B cell (primary cell): ENCODE data around the gene GMCL1. TPM values are rescaled to one million over a fixed set of nuclear protein-coding genes. Genes with fewer than 3 reads are reported as not detected.

Experiments used
- ATAC-seq: fragments of 200-7000 bp; cut with Tn5 transposase; one replicate; pipeline ENCODE4 v1.10.0; 2021; ENCODE audit warnings: low read depth, mild to moderate bottlenecking, moderate number of reproducible peaks, moderate library complexity
- CTCF ChIA-PET: fragments of 350-600 bp; sonication (Branson Sonifier 250); formaldehyde crosslinking; loops from one replicate; lab custom pipeline; 2021; ENCODE audit warnings: antibody characterized with exemption, inconsistent platforms; lab: Charles Lee
- POLR2A ChIA-PET: fragments of 350-600 bp; sonication (Branson Sonifier 250); formaldehyde crosslinking; loops from one replicate; lab custom pipeline; 2021; ENCODE audit warnings: antibody characterized with exemption; lab: Charles Lee
- DNase-seq: peaks from one replicate; pipeline ENCODE4 v3.0.0; 2013
- H2AFZ ChIP-seq: 2 replicates; pipeline ENCODE4 v1.6.1; 2012; ENCODE audit warnings: mild to moderate bottlenecking, low read depth, low read length; ENCODE audit not compliant: insufficient read depth, poor library complexity, severe bottlenecking
- H3K27ac ChIP-seq, 2 donors: 1 replicate in 1 of 2; 2 replicates in 1 of 2; pipeline ENCODE4 v1.5.1; 2012 to 2013; ENCODE audit warnings: low read length in 2 of 2, mild to moderate bottlenecking in 2 of 2, moderate library complexity in 1 of 2
- H3K27me3 ChIP-seq, 4 experiments: fragments of 200-600 bp in 1 of 4; sonication (generic) in 1 of 4; replicated peaks in 1 of 4; 1 replicate in 2 of 4; 2 replicates in 2 of 4; pipeline versions ENCODE4 v1.6.1 to v1.7.0; 2013 to 2016; ENCODE audit warnings: low read length in 3 of 4, mild to moderate bottlenecking in 2 of 4, mixed read lengths in 1 of 4, moderate library complexity in 1 of 4; ENCODE audit not compliant: insufficient read depth in 4 of 4, control insufficient read depth in 3 of 4; ENCODE audit errors: control extremely low read depth in 1 of 4
- H3K36me3 ChIP-seq, 2 experiments: replicated peaks in 1 of 2; 1 replicate in 1 of 2; 2 replicates in 1 of 2; pipeline versions ENCODE4 v1.6.1 to v1.7.1; 2013; ENCODE audit warnings: low read length in 1 of 2; ENCODE audit not compliant: insufficient read depth in 2 of 2, control insufficient read depth in 1 of 2; ENCODE audit errors: control extremely low read depth in 1 of 2, extremely low read depth in 1 of 2
- H3K4me1 ChIP-seq, 2 donors: fragments of 200-600 bp in 1 of 2; sonication (generic) in 1 of 2; 1 replicate in 1 of 2; 2 replicates in 1 of 2; pipeline versions ENCODE4 v1.5.1 to v1.6.1; 2013 to 2017; ENCODE audit warnings: low read length in 2 of 2; ENCODE audit not compliant: control insufficient read depth in 2 of 2, insufficient read depth in 2 of 2
- H3K4me2 ChIP-seq: replicated peaks from 2 replicates; pipeline ENCODE3; 2012; ENCODE audit warnings: mild to moderate bottlenecking, low read depth, low read length; ENCODE audit not compliant: poor library complexity, severe bottlenecking
- H3K4me3 ChIP-seq, 5 experiments: fragments of 200-600 bp in 1 of 5; sonication (generic) in 1 of 5; 1 replicate in 3 of 5; 2 replicates in 2 of 5; pipeline versions ENCODE4 v1.5.1 to v1.7.0; 2011 to 2016; ENCODE audit warnings: low read length in 4 of 5, mild to moderate bottlenecking in 4 of 5, low read depth in 2 of 5, control low read depth in 1 of 5, moderate library complexity in 1 of 5; ENCODE audit not compliant: insufficient read depth in 1 of 5; ENCODE audit errors: control extremely low read depth in 1 of 5, extremely low read depth in 1 of 5
- H3K79me2 ChIP-seq: fragments of 200-600 bp; sonication (generic); one replicate; pipeline ENCODE4 v1.6.0; 2016; ENCODE audit warnings: low read length; ENCODE audit not compliant: control insufficient read depth, insufficient read depth
- H3K9ac ChIP-seq: fragments of 200-600 bp; sonication (generic); 2 replicates; pipeline ENCODE4 v1.6.1; 2017; ENCODE audit warnings: mild to moderate bottlenecking, low read length, moderate library complexity
- H3K9me3 ChIP-seq, 3 donors: one replicate each; pipeline versions ENCODE4 v1.6.1 to v1.7.1; 2013; ENCODE audit warnings: low read length in 2 of 3; ENCODE audit not compliant: control insufficient read depth in 2 of 3, insufficient read depth in 1 of 3; ENCODE audit errors: control extremely low read depth in 1 of 3
- H4K20me1 ChIP-seq: 2 replicates; pipeline ENCODE4 v1.6.0; 2012; ENCODE audit warnings: mild to moderate bottlenecking, low read length; ENCODE audit not compliant: insufficient read depth, control insufficient read depth, poor library complexity, severe bottlenecking
- H3K27ac Mint-ChIP-seq: one replicate; pipeline ENCODE4 v1.8.0; 2021; ENCODE audit warnings: mixed read lengths
- H3K27me3 Mint-ChIP-seq: one replicate; pipeline ENCODE4 v1.8.0; 2021; ENCODE audit warnings: mixed read lengths
- H3K4me1 Mint-ChIP-seq: one replicate; pipeline ENCODE4 v1.8.0; 2021; ENCODE audit warnings: mixed read lengths
- H3K4me3 Mint-ChIP-seq: one replicate; pipeline ENCODE4 v1.8.0; 2021; ENCODE audit warnings: mixed read lengths
- H3K9me3 Mint-ChIP-seq: one replicate; pipeline ENCODE4 v1.8.0; 2022; ENCODE audit warnings: mixed read lengths; ENCODE audit not compliant: insufficient read depth
- EZH2 ChIP-seq: IDR thresholded peaks from 2 replicates; pipeline ENCODE4 v1.6.1; 2012; ENCODE audit warnings: borderline replicate concordance, low read depth, mild to moderate bottlenecking, moderate library complexity, low read length; ENCODE audit not compliant: insufficient read depth, poor library complexity, severe bottlenecking
- WGBS: methylation state at CpG from one replicate; pipeline ENCODE4 v1.1.5; 2013; ENCODE audit warnings: missing lambda C conversion rate; ENCODE audit not compliant: insufficient coverage; 5-methylcytosine and 5-hydroxymethylcytosine counted together
- intact Hi-C: fragments of 100-400 bp; cut with micrococcal nuclease; formaldehyde crosslinking; loops from one replicate; pipeline ENCODE4 v1.10.0; 2022
- polyA plus RNA-seq: library from polyadenylated mRNA; depleted of rRNA; stranded (reverse); fragments of >200 nt; gene quantifications from 2 replicates; pipeline ENCODE4 v1.2.3, GENCODE V29; 2012
- total RNA-seq, 2 donors: library from RNA; stranded (reverse); fragments of 120-200 nt in 1 of 2; gene quantifications; 1 replicate in 1 of 2; 2 replicates in 1 of 2; pipeline versions ENCODE4 v1.2.3 to v1.2.4, GENCODE V29; 2013 to 2022
- TF ChIP-seq, protein P1 (sequence below): fragments of 200-600 bp; IDR thresholded peaks from one replicate; pipeline ENCODE4 v1.8.0; 2022; ENCODE audit warnings: antibody characterized with exemption, mild to moderate bottlenecking

The GMCL1 gene
- total and polyA plus RNA-seq, 2 donors (not counting 1 experiment from before 2014, with no cell fraction given), result 6.0 to 26.3 TPM

DNA sequence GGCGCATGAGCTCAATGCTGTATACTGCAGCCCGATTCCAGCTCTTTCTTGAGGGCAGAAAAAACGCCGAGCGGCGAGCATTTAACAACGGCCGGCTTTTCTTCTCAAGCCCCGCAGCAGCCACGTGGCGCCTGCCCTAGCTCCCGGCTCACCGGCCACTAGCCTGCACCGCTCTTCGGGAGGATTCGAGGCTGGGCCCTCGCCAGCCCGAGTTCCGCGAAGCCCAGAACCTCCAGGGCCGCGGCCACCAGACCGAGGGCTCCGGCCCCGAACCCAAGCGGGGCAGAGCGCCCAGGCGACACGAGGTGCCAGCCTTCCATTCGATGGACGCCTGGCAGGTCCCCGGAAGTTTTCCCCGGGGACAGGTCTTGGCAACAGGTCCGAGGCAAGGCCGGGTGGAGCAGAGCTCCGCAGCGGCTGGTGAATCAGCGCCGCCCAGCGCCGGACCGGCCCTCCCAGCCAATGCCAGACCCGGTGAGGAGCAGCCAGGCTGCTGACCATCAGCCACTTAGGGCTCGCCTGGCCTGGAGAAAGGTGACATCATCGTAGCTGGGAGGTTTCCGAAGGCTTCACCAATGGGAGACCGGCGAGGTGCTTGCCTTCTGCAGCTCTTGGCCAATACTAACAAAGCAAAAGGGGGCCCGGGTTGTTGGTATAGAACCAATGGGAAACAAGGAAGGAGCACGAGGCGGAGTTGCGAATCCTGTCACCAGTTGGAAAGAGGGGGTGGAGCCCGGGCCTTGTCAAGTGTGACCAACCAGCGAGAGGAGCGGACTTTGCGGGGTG lies 84.9 kb downstream of the GMCL1 start:
- ATAC-seq (peak; percentile 89), DNase-seq (peak; percentile 100)
- POLR2A ChIA-PET, result interaction anchor here (0.7 to 3.1 kb wide), 22 partner anchors 12 to 388 kb away, joined by 3 to 60 read pairs (median 6); partner anchors contain the start of genes C2orf42, FAM136A, PCBP1 and PCYOX1

More for the DNA sequence above, 84.9 kb downstream of the GMCL1 start:
- CTCF ChIA-PET, result interaction anchor here (0.7 to 6.8 kb wide), 30 partner anchors 11 to 388 kb away, joined by 3 to 131 read pairs (median 4); partner anchors contain the start of genes C2orf42, FAM136A, PCBP1 and PCYOX1
- peaks cover 14% of the 10 kb centered on the region for H3K79me2 ChIP-seq
- H3K9me3 Mint-ChIP-seq, result no peaks in the 10 kb centered on the region
- no peaks in the 10 kb centered on the region for H3K9me3 ChIP-seq
- peak overlapping the region; percentile 63 to 94 (median 80) for H3K4me3 ChIP-seq
- intact Hi-C loops, result loop anchor here (1.0 to 2.0 kb wide), 9 partner anchors 12 to 528 kb away; partner anchors contain the start of genes C2orf42, GFPT1, SNRPG and TIA1
- no peaks in the 10 kb centered on the region for H4K20me1 ChIP-seq
- under 1% methylated on average over 56 of the region's 56 CpGs for WGBS
- H3K4me3 Mint-ChIP-seq, result peak overlapping the region; percentile 82
- no peaks in the 10 kb centered on the region for H3K27me3 ChIP-seq
- peaks cover 29% of the 10 kb centered on the region for H3K4me1 Mint-ChIP-seq
- peak overlapping the region; percentile 87 for H2AFZ ChIP-seq
- peak overlapping the region; percentile 79 for H3K27ac Mint-ChIP-seq
- peak overlapping the region; percentile 87 for H3K4me2 ChIP-seq
- no peaks in the 10 kb centered on the region for H3K27me3 Mint-ChIP-seq
- H3K36me3 ChIP-seq, result peaks cover 1 to 21% of the 10 kb centered on the region in 2 experiments
- H3K27ac ChIP-seq, result peak overlapping the region; percentile 93 to 97
- TF ChIP-seq EZH2, result no peak
- TF ChIP-seq, protein P1, sequence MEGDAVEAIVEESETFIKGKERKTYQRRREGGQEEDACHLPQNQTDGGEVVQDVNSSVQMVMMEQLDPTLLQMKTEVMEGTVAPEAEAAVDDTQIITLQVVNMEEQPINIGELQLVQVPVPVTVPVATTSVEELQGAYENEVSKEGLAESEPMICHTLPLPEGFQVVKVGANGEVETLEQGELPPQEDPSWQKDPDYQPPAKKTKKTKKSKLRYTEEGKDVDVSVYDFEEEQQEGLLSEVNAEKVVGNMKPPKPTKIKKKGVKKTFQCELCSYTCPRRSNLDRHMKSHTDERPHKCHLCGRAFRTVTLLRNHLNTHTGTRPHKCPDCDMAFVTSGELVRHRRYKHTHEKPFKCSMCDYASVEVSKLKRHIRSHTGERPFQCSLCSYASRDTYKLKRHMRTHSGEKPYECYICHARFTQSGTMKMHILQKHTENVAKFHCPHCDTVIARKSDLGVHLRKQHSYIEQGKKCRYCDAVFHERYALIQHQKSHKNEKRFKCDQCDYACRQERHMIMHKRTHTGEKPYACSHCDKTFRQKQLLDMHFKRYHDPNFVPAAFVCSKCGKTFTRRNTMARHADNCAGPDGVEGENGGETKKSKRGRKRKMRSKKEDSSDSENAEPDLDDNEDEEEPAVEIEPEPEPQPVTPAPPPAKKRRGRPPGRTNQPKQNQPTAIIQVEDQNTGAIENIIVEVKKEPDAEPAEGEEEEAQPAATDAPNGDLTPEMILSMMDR, result no peak
- peaks cover 18% of the 10 kb centered on the region in 2 donors for H3K4me1 ChIP-seq
- H3K9ac ChIP-seq, result peak overlapping the region; percentile 81
